Liver (tissue), 9 donors: ENCODE results near the gene SLC66A2. TPM values are rescaled to one million over a fixed set of nuclear protein-coding genes. Genes with fewer than 3 reads are reported as not detected.

ENCODE experiments used
- DNase-seq: peaks from one replicate; pipeline ENCODE4 v3.0.0-alpha.2; 2017; ENCODE audit warnings: low spot score
- H3K27ac ChIP-seq, 2 donors: one replicate each; pipeline ENCODE4 v1.7.0; 2013; ENCODE audit warnings: inconsistent platforms in 2 of 2, low read length in 2 of 2, control low read depth in 1 of 2, low read depth in 1 of 2, mild to moderate bottlenecking in 1 of 2
- H3K27me3 ChIP-seq, 4 donors: one replicate each; pipeline versions ENCODE4 v1.6.1 to v1.7.0; 2013; ENCODE audit warnings: low read length in 3 of 4, inconsistent platforms in 1 of 4, mild to moderate bottlenecking in 1 of 4, moderate library complexity in 1 of 4; ENCODE audit not compliant: control insufficient read depth in 4 of 4, insufficient read depth in 4 of 4
- H3K36me3 ChIP-seq, 4 donors: one replicate each; pipeline versions ENCODE4 v1.6.1 to v1.7.0; 2013; ENCODE audit warnings: low read length in 3 of 4, mild to moderate bottlenecking in 3 of 4, low read depth in 1 of 4, moderate library complexity in 1 of 4; ENCODE audit not compliant: control insufficient read depth in 4 of 4, insufficient read depth in 3 of 4
- H3K4me1 ChIP-seq, 4 donors: one replicate each; pipeline versions ENCODE4 v1.6.1 to v1.7.0; 2013; ENCODE audit warnings: low read length in 3 of 4, mild to moderate bottlenecking in 3 of 4, moderate library complexity in 1 of 4; ENCODE audit not compliant: control insufficient read depth in 4 of 4, insufficient read depth in 4 of 4
- H3K4me3 ChIP-seq, 3 donors: one replicate each; pipeline versions ENCODE4 v1.6.1 to v1.7.0; 2013; ENCODE audit warnings: low read length in 3 of 3, control low read depth in 1 of 3, low read depth in 1 of 3, mild to moderate bottlenecking in 1 of 3
- H3K9ac ChIP-seq, 2 donors: one replicate each; pipeline ENCODE4 v1.7.0; 2013; ENCODE audit warnings: low read length in 2 of 2, mild to moderate bottlenecking in 2 of 2, moderate library complexity in 2 of 2, control low read depth in 1 of 2, low read depth in 1 of 2
- H3K9me3 ChIP-seq, 4 donors: one replicate each; pipeline versions ENCODE4 v1.6.1 to v1.7.0; 2013; ENCODE audit warnings: low read length in 3 of 4; ENCODE audit not compliant: control insufficient read depth in 4 of 4
- CTCF ChIP-seq: fragments of 150-350 bp; IDR thresholded peaks from 2 replicates; pipeline ENCODE4 v1.5.1; 2017; ENCODE audit warnings: improper control_type of control experiment, low read depth, low read length; ENCODE audit not compliant: missing input control
- FOXA2 ChIP-seq: IDR thresholded peaks from 2 replicates; pipeline ENCODE4 v1.6.1; 2016; ENCODE audit warnings: antibody characterized with exemption
- HNF4A ChIP-seq, 2 donors: conservative IDR thresholded peaks; 2 replicates each; pipeline ENCODE4 v1.6.1; 2016; ENCODE audit warnings: antibody characterized with exemption in 2 of 2, mild to moderate bottlenecking in 2 of 2
- HNF4G ChIP-seq: IDR thresholded peaks from 2 replicates; pipeline ENCODE4 v1.6.1; 2016; ENCODE audit warnings: antibody characterized with exemption
- JUND ChIP-seq, 2 donors: IDR thresholded peaks; 2 replicates each; pipeline ENCODE4 v1.6.1; 2016; ENCODE audit warnings: antibody characterized with exemption in 2 of 2
- NR2F2 ChIP-seq: IDR thresholded peaks from 2 replicates; pipeline ENCODE4 v1.6.1; 2016; ENCODE audit warnings: antibody characterized with exemption
- RAD21 ChIP-seq, 2 donors: IDR thresholded peaks; 2 replicates each; pipeline ENCODE4 v1.6.1; 2016; ENCODE audit warnings: antibody characterized with exemption in 2 of 2, mild to moderate bottlenecking in 2 of 2
- RXRA ChIP-seq, 2 donors: IDR thresholded peaks; 2 replicates each; pipeline ENCODE4 v1.6.1; 2017 to 2018; ENCODE audit warnings: antibody characterized with exemption in 2 of 2, mild to moderate bottlenecking in 1 of 2
- SP1 ChIP-seq: IDR thresholded peaks from 2 replicates; pipeline ENCODE4 v1.6.1; 2018; ENCODE audit warnings: antibody characterized with exemption, mild to moderate bottlenecking
- TAF1 ChIP-seq: conservative IDR thresholded peaks from 2 replicates; pipeline ENCODE4 v1.6.1; 2016; ENCODE audit warnings: antibody characterized with exemption, mild to moderate bottlenecking
- WGBS: extraction: QIAGEN DNeasy Blood & Tissue Kit; methylation state at CpG from one replicate; pipeline ENCODE4 v1.1.7; 2013; 5-methylcytosine and 5-hydroxymethylcytosine counted together
- polyA plus RNA-seq, 2 donors: library from polyadenylated mRNA; stranded (reverse) in 1 of 2; unstranded in 1 of 2; fragments of 200-250 nt in 1 of 2; fragments of >200 nt in 1 of 2; fragmentation: Nextera tagmentation in 1 of 2; extraction: Ambion mirVana in 1 of 2; gene quantifications; one replicate each; pipeline versions ENCODE4 v1.2.1 to v1.2.3, GENCODE V29; 2013 to 2015
- total RNA-seq, 2 donors: library from RNA; depleted of rRNA; stranded (reverse); fragments of >200 nt; gene quantifications; one replicate each; pipeline ENCODE4 v1.2.3, GENCODE V29; 2014
- TF ChIP-seq, protein P1 (sequence below): IDR thresholded peaks from 2 replicates; pipeline ENCODE4 v1.6.1; 2016; ENCODE audit warnings: antibody characterized with exemption
- TF ChIP-seq, protein P2 (sequence below): IDR thresholded peaks from 2 replicates; pipeline ENCODE4 v1.6.1; 2016; ENCODE audit warnings: antibody characterized with exemption
- donor health status: healthy.
- donor health status: healthy.
- donor health status: healthy.
- donor health status: healthy.
- donor health status: healthy.

The SLC66A2 gene
- total and polyA plus RNA-seq, 4 donors = 47.8 to 107 (median 67.9) TPM

DNA sequence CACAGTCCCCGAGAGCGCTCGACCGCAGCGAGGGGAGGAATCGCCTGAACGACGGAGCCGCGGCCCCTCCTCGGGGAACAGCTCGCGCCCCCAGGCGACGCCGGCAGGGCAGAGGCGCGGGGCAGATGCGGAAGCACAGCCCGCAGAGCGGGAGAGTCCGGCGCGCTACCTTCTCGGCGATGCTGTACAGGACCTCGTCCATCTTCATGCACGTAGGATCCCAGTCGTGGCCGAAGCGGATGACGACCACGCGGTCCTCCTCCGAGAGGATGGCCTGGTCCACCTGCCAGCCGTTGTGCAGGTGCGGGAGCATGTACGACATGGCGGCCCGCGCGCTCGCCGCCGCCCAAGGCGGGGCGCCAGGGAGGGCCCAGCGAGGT is 36.6 kb upstream of the SLC66A2 start:
- no peak for DNase-seq

GRCh38 chr18:79987566-79987965 is 36.1 kb upstream of the SLC66A2 start:
- 1% methylated on average over 6 of the region's 6 CpGs for WGBS
- no peak for TF ChIP-seq HNF4A (conservative IDR thresholded peaks at IDR 0.05)
- no peak for TF ChIP-seq SP1
- TF ChIP-seq TAF1 = no peak
- TF ChIP-seq RXRA (IDR thresholded peaks at IDR 0.05) = no peak
- TF ChIP-seq FOXA2 = no peak
- no peak for TF ChIP-seq JUND (IDR thresholded peaks at IDR 0.05)
- no peak for TF ChIP-seq HNF4G
- no peak for TF ChIP-seq RAD21 (IDR thresholded peaks at IDR 0.05)
- TF ChIP-seq, protein P1, sequence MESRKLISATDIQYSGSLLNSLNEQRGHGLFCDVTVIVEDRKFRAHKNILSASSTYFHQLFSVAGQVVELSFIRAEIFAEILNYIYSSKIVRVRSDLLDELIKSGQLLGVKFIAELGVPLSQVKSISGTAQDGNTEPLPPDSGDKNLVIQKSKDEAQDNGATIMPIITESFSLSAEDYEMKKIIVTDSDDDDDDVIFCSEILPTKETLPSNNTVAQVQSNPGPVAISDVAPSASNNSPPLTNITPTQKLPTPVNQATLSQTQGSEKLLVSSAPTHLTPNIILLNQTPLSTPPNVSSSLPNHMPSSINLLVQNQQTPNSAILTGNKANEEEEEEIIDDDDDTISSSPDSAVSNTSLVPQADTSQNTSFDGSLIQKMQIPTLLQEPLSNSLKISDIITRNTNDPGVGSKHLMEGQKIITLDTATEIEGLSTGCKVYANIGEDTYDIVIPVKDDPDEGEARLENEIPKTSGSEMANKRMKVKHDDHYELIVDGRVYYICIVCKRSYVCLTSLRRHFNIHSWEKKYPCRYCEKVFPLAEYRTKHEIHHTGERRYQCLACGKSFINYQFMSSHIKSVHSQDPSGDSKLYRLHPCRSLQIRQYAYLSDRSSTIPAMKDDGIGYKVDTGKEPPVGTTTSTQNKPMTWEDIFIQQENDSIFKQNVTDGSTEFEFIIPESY = no peak
- TF ChIP-seq, protein P2, sequence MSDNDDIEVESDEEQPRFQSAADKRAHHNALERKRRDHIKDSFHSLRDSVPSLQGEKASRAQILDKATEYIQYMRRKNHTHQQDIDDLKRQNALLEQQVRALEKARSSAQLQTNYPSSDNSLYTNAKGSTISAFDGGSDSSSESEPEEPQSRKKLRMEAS = no peak
- no peak for TF ChIP-seq CTCF
- no peak for TF ChIP-seq NR2F2
- H3K4me1 ChIP-seq = peaks cover 4 to 21% (median 15%) of the 10 kb centered on the region in 4 donors

More for the DNA sequence above, 36.6 kb upstream of the SLC66A2 start:
- H3K9ac ChIP-seq = peak overlapping the region; percentile 68 to 86
- H3K27me3 ChIP-seq = no peaks in the 10 kb centered on the region
- TF ChIP-seq CTCF (no peak), RAD21 (IDR thresholded peaks at IDR 0.05) (peak; percentile 23 to 49)
- no peaks in the 10 kb centered on the region for H3K9me3 ChIP-seq
- peak overlapping the region; percentile 98 to 100 (median 99) for H3K4me3 ChIP-seq
- peak overlapping the region; percentile 98 for H3K27ac ChIP-seq
- WGBS = under 1% methylated on average over 48 of the region's 48 CpGs
- peaks cover 4 to 21% (median 15%) of the 10 kb centered on the region in 4 donors for H3K4me1 ChIP-seq
- peaks cover 0 to 2% (median under 1%) of the 10 kb centered on the region in 4 donors for H3K36me3 ChIP-seq

More at GRCh38 chr18:79987566-79987965, 36.1 kb upstream of the SLC66A2 start:
- peak overlapping the region; percentile 98 to 100 (median 99) for H3K4me3 ChIP-seq
- peaks cover 0 to 2% (median under 1%) of the 10 kb centered on the region in 4 donors for H3K36me3 ChIP-seq
- H3K27ac ChIP-seq = peak overlapping the region; percentile 98
- no peaks in the 10 kb centered on the region for H3K27me3 ChIP-seq
- peak overlapping the region; percentile 68 to 86 for H3K9ac ChIP-seq
- DNase-seq = no peak
- no peaks in the 10 kb centered on the region for H3K9me3 ChIP-seq
